Loucy (cell line): Measurements from ENCODE around the gene RGS19.

Experiments
- H2AFZ ChIP-seq: fragments of 200-600 bp; sonication (generic); 2 replicates; pipeline ENCODE4 v1.6.0; 2016; ENCODE audit warnings: antibody characterized with exemption, mild to moderate bottlenecking, low read length, moderate library complexity
- H3F3A ChIP-seq: fragments of 200-600 bp; 2 replicates; pipeline ENCODE4 v1.6.0; 2016; ENCODE audit warnings: antibody characterized with exemption, low read depth, mild to moderate bottlenecking
- H3K27me3 ChIP-seq: fragments of 200-600 bp; sonication (generic); 2 replicates; pipeline ENCODE4 v1.6.1; 2014; ENCODE audit warnings: low read length, mild to moderate bottlenecking; ENCODE audit not compliant: insufficient read depth, poor library complexity, severe bottlenecking
- H3K36me3 ChIP-seq: fragments of 200-600 bp; sonication (generic); 2 replicates; pipeline ENCODE4 v1.6.1; 2016; ENCODE audit warnings: low read length; ENCODE audit not compliant: insufficient read depth
- H3K4me1 ChIP-seq: fragments of 200-600 bp; sonication (generic); 2 replicates; pipeline ENCODE4 v1.5.1; 2014; ENCODE audit warnings: low read length, mild to moderate bottlenecking; ENCODE audit not compliant: insufficient read depth, poor library complexity, severe bottlenecking
- H3K4me2 ChIP-seq: fragments of 200-600 bp; sonication (generic); 2 replicates; pipeline ENCODE4 v1.6.0; 2014; ENCODE audit warnings: antibody characterized with exemption, low read length, low read depth, mild to moderate bottlenecking; ENCODE audit not compliant: poor library complexity, severe bottlenecking
- H3K4me3 ChIP-seq: fragments of 200-600 bp; sonication (generic); 2 replicates; pipeline ENCODE4 v1.5.1; 2014; ENCODE audit warnings: low read length, mild to moderate bottlenecking, mixed read lengths; ENCODE audit not compliant: poor library complexity, severe bottlenecking
- H3K79me2 ChIP-seq: fragments of 200-600 bp; sonication (generic); 2 replicates; pipeline ENCODE4 v1.6.1; 2014; ENCODE audit warnings: low read length; ENCODE audit not compliant: insufficient read depth
- H3K9ac ChIP-seq: fragments of 200-600 bp; sonication (generic); 2 replicates; pipeline ENCODE4 v1.6.0; 2014; ENCODE audit warnings: mild to moderate bottlenecking, low read depth, low read length, moderate library complexity; ENCODE audit not compliant: poor library complexity, severe bottlenecking
- H3K9me2 ChIP-seq: fragments of 200-600 bp; sonication (generic); replicated peaks from 2 replicates; pipeline ENCODE4 v1.6.1; 2016; ENCODE audit warnings: low read depth, low read length, mixed read lengths
- H3K9me3 ChIP-seq: fragments of 200-600 bp; sonication (generic); 2 replicates; pipeline ENCODE4 v1.6.1; 2014; ENCODE audit warnings: mild to moderate bottlenecking, antibody characterized with exemption, low read length, low read depth; ENCODE audit not compliant: insufficient read depth
- H4K20me1 ChIP-seq: fragments of 200-600 bp; sonication (generic); 2 replicates; pipeline ENCODE4 v1.6.0; 2014; ENCODE audit warnings: antibody characterized with exemption, low read length, mild to moderate bottlenecking; ENCODE audit not compliant: insufficient read depth, poor library complexity, severe bottlenecking
- CTCF ChIP-seq: fragments of 200-600 bp; sonication (generic); conservative IDR thresholded peaks from 2 replicates; pipeline ENCODE4 v1.5.1; 2014; ENCODE audit warnings: mild to moderate bottlenecking, antibody characterized with exemption, low read length
- EZH2phosphoT487 ChIP-seq: fragments of 200-600 bp; IDR thresholded peaks from 2 replicates; pipeline ENCODE4 v1.6.1; 2018; ENCODE audit warnings: antibody characterized with exemption, mild to moderate bottlenecking, moderate library complexity, borderline replicate concordance

The RGS19 gene

GRCh38 chr20:64031822-64032314 lies 47.5 kb downstream of the RGS19 start:
- Histone ChIP-seq H3K79me2 (no peaks in the 10 kb centered on the region), H3F3A (peaks cover 4% of the 10 kb centered on the region; the same call in 1 of the 2 replicates), H3K27me3 (no peaks in the 10 kb centered on the region), H3K9me3 (no peaks in the 10 kb centered on the region), H3K4me3 (no peak overlapping the region), H3K9me2 (no peaks in the 10 kb centered on the region), H3K4me2 (no peak overlapping the region), H3K4me1 (peaks cover 10% of the 10 kb centered on the region), H3K9ac (no peak overlapping the region), H2AFZ (no peak overlapping the region), H3K36me3 (peaks cover 53% of the 10 kb centered on the region; the same call in 1 of the 2 replicates), H4K20me1 (no peaks in the 10 kb centered on the region)
- no peak for TF ChIP-seq CTCF
- no peak for TF ChIP-seq EZH2phosphoT487

GRCh38 chr20:64030371-64031134 lies 48.8 kb downstream of the RGS19 start:
- Histone ChIP-seq H4K20me1 (no peaks in the 10 kb centered on the region), H2AFZ (no peak overlapping the region), H3K9me2 (no peaks in the 10 kb centered on the region), H3K4me2 (no peak overlapping the region), H3K36me3 (peaks cover 63% of the 10 kb centered on the region; the same call in 1 of the 2 replicates), H3K9ac (no peak overlapping the region), H3K9me3 (no peaks in the 10 kb centered on the region), H3K4me3 (no peak overlapping the region), H3F3A (peaks cover 4% of the 10 kb centered on the region; the same call in 1 of the 2 replicates), H3K79me2 (no peaks in the 10 kb centered on the region), H3K4me1 (no peaks in the 10 kb centered on the region), H3K27me3 (no peaks in the 10 kb centered on the region)
- TF ChIP-seq CTCF (no peak), EZH2phosphoT487 (no peak)

- Histone ChIP-seq H2AFZ (no peak overlapping the region), H3K79me2 (no peaks in the 10 kb centered on the region), H3K36me3 (peaks cover 66% of the 10 kb centered on the region; the same call in 1 of the 2 replicates), H3K9me3 (no peaks in the 10 kb centered on the region), H3K27me3 (no peaks in the 10 kb centered on the region), H3K4me2 (no peak overlapping the region), H3F3A (no peaks in the 10 kb centered on the region), H3K4me1 (no peaks in the 10 kb centered on the region), H3K9ac (no peak overlapping the region), H4K20me1 (no peaks in the 10 kb centered on the region), H3K4me3 (no peak overlapping the region), H3K9me2 (no peaks in the 10 kb centered on the region)
- TF ChIP-seq EZH2phosphoT487 (no peak), CTCF (no peak)
Measured at GRCh38 chr20:64029293-64030117, 49.8 kb downstream of the RGS19 start.
